HTERT RPE-1 (cell line): ENCODE results near the gene HMBS.

Experiments used
- in situ Hi-C: fragments of 300-500 bp; cut with MboI; formaldehyde crosslinking; loops from 4 replicates; pipeline ENCODE4 v1.14.3; 2020; ENCODE audit warnings: low sequenced_read_pairs

HMBS gene

GRCh38 chr11:119067371-119068222 lies 17.1 kb upstream of the HMBS start, which contains the start of gene VPS11:
TSS of gene VPS11 (plus strand) at chr11:119067818. CDS start at chr11:119067824, 6 bp downstream.
- in situ Hi-C loops, result no loop called here

- in situ Hi-C loops, result no loop called here
These were observed 6.8 kb upstream of the HMBS start for GRCh38 chr11:119077839-119078238.

- in situ Hi-C loops, result no loop called here
These were observed 5.8 kb upstream of the HMBS start for GRCh38 chr11:119078675-119079420.

- in situ Hi-C loops, result no loop called here
These were observed 2.9 kb upstream of the HMBS start for GRCh38 chr11:119081682-119082260.

GRCh38 chr11:119085437-119085847 lies 761 bp downstream of the HMBS start:
- in situ Hi-C loops, result no loop called here

GRCh38 chr11:119087123-119087522 lies 2.4 kb downstream of the HMBS start:
- in situ Hi-C loops, result no loop called here

- in situ Hi-C loops, result no loop called here
These were observed 3.1 kb downstream of the HMBS start for GRCh38 chr11:119087747-119088241.

GRCh38 chr11:119088406-119088805 lies 3.7 kb downstream of the HMBS start:
- in situ Hi-C loops, result no loop called here

GRCh38 chr11:119089319-119089718 lies 4.6 kb downstream of the HMBS start:
- in situ Hi-C loops, result no loop called here

GRCh38 chr11:119091178-119091577 lies 6.5 kb downstream of the HMBS start:
- in situ Hi-C loops, result no loop called here

- in situ Hi-C loops, result no loop called here
These were observed 7.5 kb downstream of the HMBS start for GRCh38 chr11:119091966-119092879.

- in situ Hi-C loops, result no loop called here
These were observed 8.5 kb downstream of the HMBS start for GRCh38 chr11:119092880-119093842.

GRCh38 chr11:119093942-119094815 lies 9.5 kb downstream of the HMBS start:
- in situ Hi-C loops, result no loop called here

GRCh38 chr11:119094816-119095065 lies 10.1 kb downstream of the HMBS start:
- in situ Hi-C loops, result no loop called here

- in situ Hi-C loops, result no loop called here
These were observed 10.6 kb downstream of the HMBS start for GRCh38 chr11:119095066-119095880.

- in situ Hi-C loops, result no loop called here
These were observed 15.0 kb downstream of the HMBS start for GRCh38 chr11:119099711-119100110.

- in situ Hi-C loops, result no loop called here
These were observed 15.7 kb downstream of the HMBS start for GRCh38 chr11:119100246-119100970.
